Transverse colon (tissue), 4 donors: Measurements from ENCODE around the gene STARD13. TPM values are rescaled to one million over a fixed set of nuclear protein-coding genes. Genes with fewer than 3 reads are reported as not detected.

Source experiments
- DNase-seq: peaks from one replicate; pipeline ENCODE4 v3.0.0-alpha.2; 2019
- H3K27ac ChIP-seq, 4 donors: fragments of 200-600 bp; sonication (generic); 2 replicates each; pipeline ENCODE4 v1.5.1; 2016 to 2018; ENCODE audit warnings: inconsistent platforms in 4 of 4
- H3K27me3 ChIP-seq: fragments of 200-600 bp; sonication (generic); 2 replicates; pipeline ENCODE4 v1.5.1; 2017; ENCODE audit warnings: inconsistent platforms
- H3K36me3 ChIP-seq, 4 donors: fragments of 200-600 bp; sonication (generic); 2 replicates each; pipeline ENCODE4 v1.5.1; 2017 to 2019; ENCODE audit warnings: inconsistent platforms in 4 of 4
- H3K4me1 ChIP-seq, 4 donors: fragments of 200-600 bp; sonication (generic); 2 replicates each; pipeline ENCODE4 v1.5.1; 2017 to 2020; ENCODE audit warnings: inconsistent platforms in 4 of 4
- H3K4me3 ChIP-seq, 4 donors: fragments of 200-600 bp; sonication (generic); 1 replicate in 1 of 4; 2 replicates in 3 of 4; pipeline versions ENCODE4 v1.5.1 to v1.6.1; 2017 to 2019; ENCODE audit warnings: inconsistent platforms in 4 of 4
- H3K9me3 ChIP-seq, 2 donors: fragments of 200-600 bp; sonication (generic); 2 replicates each; pipeline ENCODE4 v1.5.1; 2017 to 2019; ENCODE audit warnings: inconsistent platforms in 2 of 2
- EP300 ChIP-seq: sonication (generic); formaldehyde crosslinking; IDR thresholded peaks from one replicate; pipeline ENCODE4 v1.6.1; 2017; ENCODE audit warnings: antibody characterized with exemption, low read depth
- POLR2A ChIP-seq: fragments of 450-650 bp; IDR thresholded peaks from one replicate; pipeline ENCODE4 v1.6.1; 2016; ENCODE audit warnings: antibody characterized with exemption, mild to moderate bottlenecking, moderate library complexity
- POLR2AphosphoS5 ChIP-seq, 3 donors: sonication (generic); formaldehyde crosslinking; IDR thresholded peaks; one replicate each; pipeline ENCODE4 v1.6.1; 2016; ENCODE audit warnings: antibody characterized with exemption in 3 of 3
- WGBS, 2 donors: methylation state at CpG; one replicate each; pipeline ENCODE4 v1.1.5; 2018; ENCODE audit warnings: low coverage in 1 of 2; 5-methylcytosine and 5-hydroxymethylcytosine counted together
- in situ Hi-C, 4 donors: fragments of 200-750 bp; cut with MboI; loops; one replicate each; pipeline versions ENCODE4 v1.15.0 to v1.15.1; 2017; ENCODE audit warnings: low sequenced_read_pairs in 3 of 4, low pct_ligation_motif_present in 1 of 4, low pct_unique_long_range_greater_than_20kb in 1 of 4
- intact Hi-C: fragments of 100-400 bp; cut with DNase I; formaldehyde crosslinking; loops from one replicate; pipeline ENCODE4 v1.15.1; 2023; ENCODE audit warnings: low total_unique reads
- total RNA-seq, 4 donors: library from RNA; depleted of rRNA; stranded (reverse); fragments of >200 nt; gene quantifications; one replicate each; pipeline ENCODE4 v1.1.0, GENCODE V29; 2016
- TF ChIP-seq, protein P1 (sequence below), 5 experiments: fragments of 200-600 bp in 3 of 5; fragments of 450-650 bp in 2 of 5; sonication (generic) in 3 of 5; IDR thresholded peaks; 1 replicate in 2 of 5; 2 replicates in 3 of 5; pipeline ENCODE4 v1.5.1; 2016 to 2017; ENCODE audit warnings: antibody characterized with exemption in 5 of 5, inconsistent platforms in 3 of 5, mild to moderate bottlenecking in 2 of 5, moderate library complexity in 1 of 5

The STARD13 gene
- total RNA-seq, 4 donors from 2014 or later: 18.1 to 107 (median 41.5) TPM

DNA sequence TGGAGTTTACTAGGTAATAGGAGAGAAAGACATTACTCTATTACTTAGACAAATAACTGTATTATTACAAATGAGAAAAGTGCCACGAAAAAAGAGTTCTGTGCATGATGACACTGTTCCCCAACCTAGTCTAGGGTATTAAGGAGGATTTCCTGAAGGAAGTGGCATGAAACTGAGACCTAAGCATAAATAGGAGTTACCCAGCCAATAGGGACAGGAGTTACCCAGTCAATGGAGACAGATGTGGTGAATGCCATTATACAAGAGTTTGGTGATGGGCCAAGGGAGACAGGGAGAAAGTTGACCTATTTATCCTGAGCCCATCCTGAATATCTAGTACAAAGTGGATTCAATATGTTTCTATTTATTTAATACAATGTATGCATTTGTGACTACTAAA, 203.9 kb downstream of the STARD13 start:
- no peaks in the 10 kb centered on the region for H3K36me3 ChIP-seq
- no peak overlapping the region for H3K27ac ChIP-seq
- intact Hi-C loops (no loop called here), in situ Hi-C loops (no loop called here)
- TF ChIP-seq EP300 (no peak), POLR2A (no peak), POLR2AphosphoS5 (IDR thresholded peaks at IDR 0.05) (no peak)
- TF ChIP-seq, protein P1, sequence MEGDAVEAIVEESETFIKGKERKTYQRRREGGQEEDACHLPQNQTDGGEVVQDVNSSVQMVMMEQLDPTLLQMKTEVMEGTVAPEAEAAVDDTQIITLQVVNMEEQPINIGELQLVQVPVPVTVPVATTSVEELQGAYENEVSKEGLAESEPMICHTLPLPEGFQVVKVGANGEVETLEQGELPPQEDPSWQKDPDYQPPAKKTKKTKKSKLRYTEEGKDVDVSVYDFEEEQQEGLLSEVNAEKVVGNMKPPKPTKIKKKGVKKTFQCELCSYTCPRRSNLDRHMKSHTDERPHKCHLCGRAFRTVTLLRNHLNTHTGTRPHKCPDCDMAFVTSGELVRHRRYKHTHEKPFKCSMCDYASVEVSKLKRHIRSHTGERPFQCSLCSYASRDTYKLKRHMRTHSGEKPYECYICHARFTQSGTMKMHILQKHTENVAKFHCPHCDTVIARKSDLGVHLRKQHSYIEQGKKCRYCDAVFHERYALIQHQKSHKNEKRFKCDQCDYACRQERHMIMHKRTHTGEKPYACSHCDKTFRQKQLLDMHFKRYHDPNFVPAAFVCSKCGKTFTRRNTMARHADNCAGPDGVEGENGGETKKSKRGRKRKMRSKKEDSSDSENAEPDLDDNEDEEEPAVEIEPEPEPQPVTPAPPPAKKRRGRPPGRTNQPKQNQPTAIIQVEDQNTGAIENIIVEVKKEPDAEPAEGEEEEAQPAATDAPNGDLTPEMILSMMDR (IDR thresholded peaks at IDR 0.05): no peak
- no peak for DNase-seq
- H3K27me3 ChIP-seq: no peaks in the 10 kb centered on the region
- H3K9me3 ChIP-seq: no peaks in the 10 kb centered on the region
- H3K4me3 ChIP-seq: no peak overlapping the region
- peaks cover 0 to 4% (median 0%) of the 10 kb centered on the region in 4 donors for H3K4me1 ChIP-seq
- WGBS, 2 donors: 70 to 94% methylated on average over 1 of the region's 1 CpG

DNA sequence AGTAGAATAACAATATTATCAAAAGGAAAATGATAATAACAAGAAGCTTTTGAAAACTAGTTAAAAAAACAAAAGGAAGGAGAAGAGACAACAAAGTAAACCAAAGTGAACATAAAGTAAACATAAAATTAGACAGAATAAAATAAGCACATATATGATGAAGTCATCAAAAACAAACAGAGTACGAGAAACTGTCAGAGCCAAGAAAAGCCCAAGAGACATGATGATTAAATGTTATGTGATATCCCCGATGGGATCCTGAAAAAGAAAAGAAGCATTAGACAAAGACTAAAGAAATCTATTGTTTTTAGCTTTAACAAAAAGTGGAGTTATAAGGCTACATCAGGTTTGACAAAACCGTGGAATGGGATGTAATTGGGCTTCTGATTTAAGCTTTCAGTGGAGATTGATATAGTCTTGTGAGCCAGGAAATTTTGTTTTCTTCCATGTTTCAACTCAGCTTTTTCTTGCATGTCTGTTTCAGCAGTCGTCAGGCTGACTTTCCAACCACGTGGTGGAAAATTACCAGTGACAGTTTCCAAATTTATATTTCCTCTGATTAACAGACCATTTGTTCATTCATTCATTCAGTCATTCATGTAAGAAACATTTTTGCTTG, 204.5 kb downstream of the STARD13 start:
- WGBS, 2 donors: 49 to 50% methylated on average over 5 of the region's 5 CpGs

DNA sequence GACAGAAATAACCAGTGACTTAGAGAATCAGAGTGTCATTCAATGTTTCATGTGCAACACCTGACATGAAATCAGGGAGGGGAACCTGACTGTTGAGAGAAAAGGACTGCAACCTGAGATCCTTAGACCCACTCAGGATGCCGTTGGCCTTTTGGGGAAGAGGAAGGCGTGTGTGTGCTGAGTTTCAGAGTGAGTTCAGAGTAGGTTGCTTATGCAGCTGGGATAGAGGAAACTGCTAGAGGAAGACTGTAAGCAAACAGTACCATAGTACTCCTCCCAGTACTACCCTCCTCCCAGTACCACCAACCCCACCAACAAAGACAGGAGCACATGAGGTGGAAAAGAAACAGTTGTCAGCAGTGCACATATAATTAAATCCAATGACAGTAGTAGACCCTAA, 205.6 kb downstream of the STARD13 start:
- TF ChIP-seq, protein P1 (IDR thresholded peaks at IDR 0.05): no peak
- TF ChIP-seq EP300: no peak
- no peak for TF ChIP-seq POLR2AphosphoS5 (IDR thresholded peaks at IDR 0.05)
- TF ChIP-seq POLR2A: no peak
- Histone ChIP-seq H3K9me3 (no peaks in the 10 kb centered on the region), H3K4me3 (no peak overlapping the region), H3K27ac (no peak overlapping the region), H3K27me3 (no peaks in the 10 kb centered on the region), H3K36me3 (no peaks in the 10 kb centered on the region), H3K4me1 (peaks cover 0 to 8% (median 1%) of the 10 kb centered on the region in 4 donors)
- in situ Hi-C loops (no loop called here), intact Hi-C loops (no loop called here)
- WGBS, 2 donors: 59 to 67% methylated on average over 2 of the region's 2 CpGs
- DNase-seq: no peak

More for the DNA sequence above, 204.5 kb downstream of the STARD13 start:
- no peak for TF ChIP-seq POLR2A
- no peak for TF ChIP-seq POLR2AphosphoS5 (IDR thresholded peaks at IDR 0.05)
- TF ChIP-seq, protein P1 (IDR thresholded peaks at IDR 0.05): no peak
- no peak for TF ChIP-seq EP300
- Histone ChIP-seq H3K9me3 (no peaks in the 10 kb centered on the region), H3K4me1 (peaks cover 0 to 8% (median 0%) of the 10 kb centered on the region in 4 donors), H3K27ac (no peak overlapping the region), H3K36me3 (no peaks in the 10 kb centered on the region), H3K4me3 (no peak overlapping the region), H3K27me3 (no peaks in the 10 kb centered on the region)
- intact Hi-C loops (no loop called here), in situ Hi-C loops (no loop called here)
- no peak for DNase-seq

DNA sequence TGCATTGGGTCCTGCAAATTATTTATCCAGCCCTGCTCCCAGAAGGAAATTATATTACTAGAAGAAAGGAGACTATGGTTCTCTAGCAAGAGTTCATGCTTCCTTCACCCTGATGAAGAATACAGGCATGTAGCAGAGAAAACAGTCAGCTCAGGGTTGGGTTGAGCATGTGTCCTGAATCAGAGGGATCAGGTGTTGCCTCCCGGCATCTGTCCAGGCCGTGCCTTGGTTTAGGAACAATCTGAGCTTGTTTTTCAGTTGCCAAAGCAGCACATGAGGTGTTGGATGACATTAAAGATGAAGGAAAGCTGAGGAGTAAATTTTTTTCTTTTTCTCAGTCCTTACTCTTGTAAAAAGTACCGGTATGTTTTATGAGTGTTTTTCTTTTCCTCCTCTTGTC, 207.3 kb downstream of the STARD13 start:
- TF ChIP-seq, protein P1 (IDR thresholded peaks at IDR 0.05): no peak
- TF ChIP-seq EP300: no peak
- TF ChIP-seq POLR2A: no peak
- TF ChIP-seq POLR2AphosphoS5 (IDR thresholded peaks at IDR 0.05): no peak
- H3K4me1 ChIP-seq: peaks cover 0 to 8% (median 1%) of the 10 kb centered on the region in 4 donors
- intact Hi-C loops (no loop called here), in situ Hi-C loops (no loop called here)
- no peaks in the 10 kb centered on the region for H3K36me3 ChIP-seq
- no peak overlapping the region for H3K4me3 ChIP-seq
- H3K27me3 ChIP-seq: no peaks in the 10 kb centered on the region
- 41 to 72% methylated on average over 3 of the region's 3 CpGs for WGBS, 2 donors
- no peak for DNase-seq
- H3K9me3 ChIP-seq: no peaks in the 10 kb centered on the region
- H3K27ac ChIP-seq: no peak overlapping the region
